Kidney epithelial cell (primary cell): ENCODE measurements around the gene VDAC2. TPM values are rescaled to one million over a fixed set of nuclear protein-coding genes. Genes with fewer than 3 reads are reported as not detected.

Experiments
- DNase-seq: peaks from one replicate; pipeline ENCODE4 v3.0.0-alpha.2; 2010; ENCODE audit warnings: low read depth
- H3K27me3 ChIP-seq: 2 replicates; pipeline ENCODE4 v1.6.0; 2011; ENCODE audit warnings: low read length; ENCODE audit not compliant: control insufficient read depth, insufficient read depth
- H3K36me3 ChIP-seq: 2 replicates; pipeline ENCODE4 v1.5.1; 2011; ENCODE audit warnings: low read length; ENCODE audit not compliant: control insufficient read depth, insufficient read depth
- H3K4me3 ChIP-seq: 2 replicates; pipeline ENCODE4 v1.5.1; 2011; ENCODE audit warnings: low read depth, mild to moderate bottlenecking, control low read depth, low read length
- total RNA-seq: library from RNA; depleted of rRNA; stranded (reverse); fragments of >200 nt; gene quantifications from 2 replicates; pipeline ENCODE4 v1.2.3, GENCODE V29; 2015
- TF ChIP-seq, protein P1 (sequence below): IDR thresholded peaks from 2 replicates; pipeline ENCODE4 v1.5.1; 2011; ENCODE audit warnings: mild to moderate bottlenecking, moderate library complexity, low read length, control low read depth, inconsistent platforms; ENCODE audit not compliant: insufficient read depth, poor library complexity, severe bottlenecking

Gene VDAC2, protein sequence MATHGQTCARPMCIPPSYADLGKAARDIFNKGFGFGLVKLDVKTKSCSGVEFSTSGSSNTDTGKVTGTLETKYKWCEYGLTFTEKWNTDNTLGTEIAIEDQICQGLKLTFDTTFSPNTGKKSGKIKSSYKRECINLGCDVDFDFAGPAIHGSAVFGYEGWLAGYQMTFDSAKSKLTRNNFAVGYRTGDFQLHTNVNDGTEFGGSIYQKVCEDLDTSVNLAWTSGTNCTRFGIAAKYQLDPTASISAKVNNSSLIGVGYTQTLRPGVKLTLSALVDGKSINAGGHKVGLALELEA
- total RNA-seq = 188 and 251 TPM in 2 replicates

DNA sequence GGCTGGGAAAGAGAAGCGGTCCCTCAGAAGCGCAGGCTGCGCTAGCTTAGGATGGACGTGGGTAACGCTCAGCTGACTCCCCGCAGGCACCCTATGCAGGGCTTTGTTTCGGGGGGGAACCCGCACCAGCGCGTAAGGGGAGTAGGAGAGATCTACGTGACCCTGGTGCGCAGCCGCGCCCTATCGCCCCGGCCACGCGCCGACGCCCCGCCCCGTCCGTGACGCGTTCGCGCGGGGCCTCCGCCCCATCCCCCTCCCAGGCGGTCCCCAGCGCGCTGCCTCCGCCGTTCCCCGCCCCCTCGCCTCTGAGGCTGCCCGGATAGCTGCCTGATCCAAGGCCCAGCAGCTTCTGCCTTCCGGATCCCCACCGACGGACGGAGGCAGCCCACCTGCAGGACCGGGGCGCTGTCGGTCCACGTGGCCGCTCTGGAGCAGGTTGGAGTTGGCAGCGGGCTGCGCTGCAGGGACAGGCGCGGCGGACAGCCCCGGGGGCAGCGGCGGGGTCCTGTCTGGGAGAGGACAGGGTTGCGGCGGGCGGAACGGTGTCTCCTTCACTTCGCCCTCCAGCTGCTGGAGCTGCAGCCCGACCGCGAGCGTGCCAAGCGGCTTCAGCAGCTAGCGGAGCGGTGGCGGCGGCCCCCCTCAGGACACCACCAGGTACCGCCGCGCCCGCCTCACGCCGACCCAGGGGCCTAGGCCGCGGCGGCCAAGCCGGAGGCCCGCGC, at the start of gene VDAC2:
VDAC2 (plus strand) TSS at position 515 of the 725 bp plus-strand sequence. CDS start 363 bp downstream, outside the sequence.
- peak within 1 kb of the TSS; percentile 94 for H3K4me3 ChIP-seq
- DNase-seq = no peak
- TF ChIP-seq, protein P1, sequence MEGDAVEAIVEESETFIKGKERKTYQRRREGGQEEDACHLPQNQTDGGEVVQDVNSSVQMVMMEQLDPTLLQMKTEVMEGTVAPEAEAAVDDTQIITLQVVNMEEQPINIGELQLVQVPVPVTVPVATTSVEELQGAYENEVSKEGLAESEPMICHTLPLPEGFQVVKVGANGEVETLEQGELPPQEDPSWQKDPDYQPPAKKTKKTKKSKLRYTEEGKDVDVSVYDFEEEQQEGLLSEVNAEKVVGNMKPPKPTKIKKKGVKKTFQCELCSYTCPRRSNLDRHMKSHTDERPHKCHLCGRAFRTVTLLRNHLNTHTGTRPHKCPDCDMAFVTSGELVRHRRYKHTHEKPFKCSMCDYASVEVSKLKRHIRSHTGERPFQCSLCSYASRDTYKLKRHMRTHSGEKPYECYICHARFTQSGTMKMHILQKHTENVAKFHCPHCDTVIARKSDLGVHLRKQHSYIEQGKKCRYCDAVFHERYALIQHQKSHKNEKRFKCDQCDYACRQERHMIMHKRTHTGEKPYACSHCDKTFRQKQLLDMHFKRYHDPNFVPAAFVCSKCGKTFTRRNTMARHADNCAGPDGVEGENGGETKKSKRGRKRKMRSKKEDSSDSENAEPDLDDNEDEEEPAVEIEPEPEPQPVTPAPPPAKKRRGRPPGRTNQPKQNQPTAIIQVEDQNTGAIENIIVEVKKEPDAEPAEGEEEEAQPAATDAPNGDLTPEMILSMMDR = no peak
- no peaks in the 10 kb centered on the region for H3K36me3 ChIP-seq
- H3K27me3 ChIP-seq = no peaks in the 10 kb centered on the region

DNA sequence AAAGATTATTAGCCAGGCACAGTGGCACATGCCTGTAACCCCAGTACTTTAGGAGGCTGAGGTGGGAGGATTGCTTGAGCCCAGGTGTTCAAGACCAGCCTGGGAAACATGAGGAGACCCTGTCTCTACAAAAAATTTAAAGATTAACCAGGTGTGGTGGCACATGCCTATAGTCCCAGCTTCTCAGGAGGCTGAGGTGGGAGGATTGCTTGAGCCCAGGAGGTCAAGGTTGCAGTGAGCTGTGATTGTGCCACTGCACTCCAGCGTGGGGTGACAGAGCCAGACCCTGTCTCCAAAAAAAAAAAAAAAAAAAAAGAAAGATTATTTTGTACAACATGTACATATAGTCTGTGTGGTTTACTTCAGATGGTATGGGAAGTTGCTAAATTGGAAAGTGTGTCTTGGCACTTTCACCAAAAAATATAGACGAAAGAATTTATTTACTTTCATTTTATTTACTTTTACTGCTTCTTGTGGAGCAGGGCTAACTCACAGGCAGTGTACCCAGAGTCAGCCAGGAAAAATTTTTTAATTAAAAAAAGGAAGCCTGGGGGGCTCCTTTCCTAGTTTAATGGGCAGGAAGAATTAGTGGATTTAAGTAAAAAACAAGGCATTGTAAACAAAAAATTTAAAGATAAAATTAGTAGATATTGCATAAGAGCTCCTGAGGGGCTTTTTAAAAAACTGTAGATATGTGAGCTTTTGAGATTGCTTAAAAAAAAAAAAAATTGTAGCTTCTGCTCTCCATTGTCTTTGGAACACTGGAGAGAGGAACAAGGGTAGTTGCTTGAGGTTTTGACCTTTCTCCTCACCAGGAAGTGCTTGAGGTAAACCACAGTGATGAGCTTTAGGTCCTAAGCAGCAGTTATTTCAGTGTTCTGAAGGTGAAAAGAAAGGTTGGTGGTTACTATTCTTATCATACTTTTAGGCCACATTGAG, 44.6 kb upstream of the VDAC2 start:
- H3K36me3 ChIP-seq = no peaks in the 10 kb centered on the region
- no peaks in the 10 kb centered on the region for H3K27me3 ChIP-seq
- H3K4me3 ChIP-seq = no peak overlapping the region
- no peak for DNase-seq
- TF ChIP-seq, protein P1 = no peak

DNA sequence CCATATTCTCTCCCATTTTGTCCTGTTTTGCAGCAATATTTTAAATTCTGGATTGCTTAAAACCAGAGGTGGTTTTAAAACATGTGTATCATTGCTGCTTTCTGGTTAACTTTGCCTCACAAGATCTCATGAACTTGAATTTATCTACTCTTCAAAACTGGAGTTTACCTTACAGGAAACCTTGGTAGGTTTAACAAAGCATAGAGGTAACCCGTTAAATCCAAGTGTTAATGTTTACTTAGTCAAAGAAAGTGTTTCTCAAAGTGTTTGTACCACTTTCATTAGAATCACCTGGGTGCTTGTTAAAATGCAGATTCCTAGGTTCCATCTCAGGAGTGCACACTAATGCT, 44.0 kb upstream of the VDAC2 start:
- H3K36me3 ChIP-seq = no peaks in the 10 kb centered on the region
- H3K27me3 ChIP-seq = no peaks in the 10 kb centered on the region
- TF ChIP-seq, protein P1 = no peak
- no peak for DNase-seq
- H3K4me3 ChIP-seq = no peak overlapping the region

DNA sequence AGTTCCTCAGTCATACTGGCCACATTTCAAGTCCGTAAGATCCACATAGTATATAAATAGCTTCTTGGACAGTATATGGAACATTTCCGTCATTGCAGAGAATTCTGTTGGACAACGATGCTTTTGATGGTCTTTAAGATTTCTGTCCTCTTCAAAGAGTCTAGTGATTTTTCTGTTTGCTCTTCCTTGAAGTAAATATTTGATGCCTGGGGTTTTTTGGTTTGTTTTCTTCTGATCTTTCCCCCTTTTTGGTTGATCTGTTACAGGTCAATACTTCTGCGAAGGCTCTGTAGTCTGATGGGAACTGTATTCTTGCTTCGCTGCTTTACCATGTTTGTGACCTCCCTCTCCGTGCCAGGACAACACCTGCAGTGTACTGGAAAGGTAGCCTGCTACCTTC, 42.3 kb upstream of the VDAC2 start:
- Histone ChIP-seq H3K4me3 (no peak overlapping the region), H3K36me3 (no peaks in the 10 kb centered on the region), H3K27me3 (no peaks in the 10 kb centered on the region)
- no peak for DNase-seq
- TF ChIP-seq, protein P1 = no peak

DNA sequence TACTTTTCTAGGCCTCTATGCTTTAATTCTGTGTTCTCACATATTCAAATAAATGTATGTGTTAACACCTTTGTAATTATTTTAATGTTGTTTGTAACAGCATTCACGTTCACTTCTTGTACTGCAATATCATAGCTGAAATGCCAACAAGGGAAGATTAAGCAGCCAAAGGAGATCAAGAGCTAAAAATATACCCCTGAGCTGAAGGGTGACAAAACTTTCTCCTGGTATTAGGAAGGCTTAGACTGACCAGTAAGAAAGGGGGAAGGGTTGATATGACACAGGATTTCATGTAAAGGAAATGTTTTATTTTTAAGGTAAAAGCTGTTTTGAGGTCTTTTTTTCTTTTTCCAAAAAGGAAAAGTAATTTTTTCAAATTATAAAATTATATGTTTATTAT, 40.4 kb upstream of the VDAC2 start:
- TF ChIP-seq, protein P1 = no peak
- no peak overlapping the region for H3K4me3 ChIP-seq
- no peaks in the 10 kb centered on the region for H3K36me3 ChIP-seq
- H3K27me3 ChIP-seq = no peaks in the 10 kb centered on the region
- DNase-seq = no peak
